T-helper 2 cell treated with Interferon-gamma antibody and Interleukin-4, amounts not matched to agents 5 μg/mL and 100 μg/mL, for 36 hours (primary cell): ENCODE results near the gene TIFAB.
A peak's percentile ranks its signal among the peaks of the same experiment; 100 is the strongest.

Experiments used
- DNase-seq: peaks from one replicate; pipeline ENCODE4 v3.0.0; 2021; ENCODE audit warnings: low spot score
- H3K27ac Mint-ChIP-seq: one replicate; pipeline ENCODE4 v1.8.0; 2021; ENCODE audit warnings: mild to moderate bottlenecking, mixed read lengths
- H3K27me3 Mint-ChIP-seq: one replicate; pipeline ENCODE4 v1.8.0; 2021; ENCODE audit warnings: low read depth, mixed read lengths
- H3K36me3 Mint-ChIP-seq: one replicate; pipeline ENCODE4 v1.8.0; 2021; ENCODE audit warnings: low read depth, mixed read lengths
- H3K4me1 Mint-ChIP-seq: one replicate; pipeline ENCODE4 v1.8.0; 2021; ENCODE audit warnings: low read depth, mixed read lengths
- H3K4me3 Mint-ChIP-seq: one replicate; pipeline ENCODE4 v1.8.0; 2022; ENCODE audit warnings: mild to moderate bottlenecking, moderate library complexity, mixed read lengths
- H3K9me3 Mint-ChIP-seq: one replicate; pipeline ENCODE4 v1.8.0; 2021; ENCODE audit warnings: mixed read lengths

TIFAB gene

DNA sequence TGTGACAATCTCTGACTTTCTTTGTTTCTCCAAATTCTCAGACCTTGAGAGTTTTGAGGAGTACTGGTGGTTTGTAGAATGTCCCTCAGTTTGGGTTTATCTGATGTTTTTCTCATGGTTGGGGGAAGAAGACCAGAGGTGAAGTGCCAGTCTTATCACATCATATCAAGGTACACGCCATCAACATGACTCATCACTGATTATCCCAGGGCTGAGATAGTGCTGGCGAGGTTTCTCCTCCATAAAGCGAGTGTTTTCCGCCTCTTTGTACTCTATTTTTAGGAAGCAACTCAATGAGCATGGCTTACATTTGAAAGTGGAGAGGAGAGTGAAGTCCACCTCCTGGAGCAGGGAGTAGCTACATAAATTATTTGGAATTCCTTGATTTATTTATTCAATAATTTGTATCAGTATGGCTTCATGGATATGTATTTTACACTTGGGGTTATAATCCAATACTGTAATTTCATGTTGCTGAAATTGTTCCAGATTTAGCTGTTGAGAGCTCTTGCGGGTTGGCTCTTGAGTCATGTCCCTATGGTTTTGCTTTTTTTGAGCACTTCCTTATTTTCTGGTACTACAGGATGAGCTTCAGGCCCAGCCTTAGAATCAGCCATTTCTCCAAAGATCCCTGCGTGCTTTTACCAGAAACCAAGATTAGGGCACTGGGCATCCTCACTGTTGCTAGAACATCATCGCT, 28.9 kb downstream of the TIFAB start:
- DNase-seq = no peak
- Mint-ChIP-seq H3K27me3 (peaks cover 42% of the 10 kb centered on the region), H3K4me3 (no peak overlapping the region), H3K36me3 (no peaks in the 10 kb centered on the region), H3K9me3 (no peaks in the 10 kb centered on the region), H3K4me1 (peaks cover 20% of the 10 kb centered on the region), H3K27ac (no peak overlapping the region)

DNA sequence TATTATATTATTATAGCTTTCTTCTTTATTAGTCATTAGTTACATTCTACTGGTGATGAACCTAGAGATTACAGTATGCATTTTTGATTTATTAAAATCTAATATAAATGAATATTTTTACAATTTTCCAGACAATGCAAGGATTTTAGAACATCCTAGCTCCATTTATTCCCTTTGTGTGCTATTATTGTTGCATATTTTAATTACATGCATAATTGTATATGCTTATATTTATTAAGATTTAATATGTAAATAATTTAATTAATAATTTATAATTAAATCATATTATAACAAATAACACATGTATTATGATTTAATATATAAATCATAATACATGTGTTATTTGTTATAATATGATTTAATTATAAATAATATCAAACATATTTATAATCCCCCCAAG, 29.7 kb downstream of the TIFAB start:
- peaks cover 20% of the 10 kb centered on the region for H3K4me1 Mint-ChIP-seq
- no peak overlapping the region for H3K4me3 Mint-ChIP-seq
- peaks cover 46% of the 10 kb centered on the region for H3K27me3 Mint-ChIP-seq
- H3K27ac Mint-ChIP-seq = no peak overlapping the region
- DNase-seq = no peak
- H3K9me3 Mint-ChIP-seq = no peaks in the 10 kb centered on the region
- H3K36me3 Mint-ChIP-seq = no peaks in the 10 kb centered on the region

DNA sequence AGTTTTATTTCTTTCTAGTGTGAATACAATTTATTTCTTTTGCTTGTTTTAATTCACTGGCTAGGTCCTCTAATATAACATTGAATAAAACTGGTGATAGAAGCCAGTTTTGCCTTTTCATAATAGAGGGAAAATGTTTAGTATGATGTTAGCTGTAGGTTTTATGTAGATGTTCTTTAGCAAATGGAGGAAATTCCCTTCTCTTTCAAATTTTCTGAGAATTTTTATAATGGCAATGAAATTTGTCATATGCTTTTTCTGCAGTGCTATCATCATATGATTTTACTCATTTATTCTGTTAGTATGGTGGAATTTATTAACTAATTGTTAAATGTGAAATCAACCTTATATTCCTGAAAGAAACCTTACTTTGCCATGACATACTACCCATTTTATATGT, 35.1 kb downstream of the TIFAB start:
- Mint-ChIP-seq H3K4me1 (no peaks in the 10 kb centered on the region), H3K36me3 (no peaks in the 10 kb centered on the region), H3K27ac (no peak overlapping the region), H3K9me3 (no peaks in the 10 kb centered on the region), H3K27me3 (peaks cover 78% of the 10 kb centered on the region), H3K4me3 (no peak overlapping the region)
- no peak for DNase-seq

DNA sequence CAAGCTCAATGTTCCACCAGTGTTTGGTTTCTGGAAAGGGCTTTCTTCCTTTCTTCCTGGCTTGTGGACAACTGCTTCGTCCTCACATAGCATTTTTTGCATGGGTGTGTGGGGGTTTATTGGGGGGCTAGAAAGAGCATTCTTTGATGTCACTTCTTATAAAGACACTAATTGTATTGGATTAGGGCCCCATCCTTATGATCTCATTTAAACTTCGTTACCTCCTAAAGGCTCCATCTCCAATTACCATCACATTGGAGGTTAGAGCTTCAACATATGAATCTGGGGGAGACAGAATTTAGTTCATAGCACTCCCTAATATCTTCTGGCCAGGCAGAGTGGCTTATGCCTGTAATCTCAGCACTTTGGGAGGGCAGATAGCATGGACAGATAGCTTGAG, 47.1 kb downstream of the TIFAB start:
- H3K4me1 Mint-ChIP-seq = peaks cover 4% of the 10 kb centered on the region
- peaks cover 4% of the 10 kb centered on the region for H3K9me3 Mint-ChIP-seq
- DNase-seq = no peak
- no peaks in the 10 kb centered on the region for H3K36me3 Mint-ChIP-seq
- peaks cover 30% of the 10 kb centered on the region for H3K27me3 Mint-ChIP-seq
- no peak overlapping the region for H3K4me3 Mint-ChIP-seq
- H3K27ac Mint-ChIP-seq = no peak overlapping the region

- no peak overlapping the region for H3K4me3 Mint-ChIP-seq
- DNase-seq = no peak
- no peak overlapping the region for H3K27ac Mint-ChIP-seq
- H3K4me1 Mint-ChIP-seq = peaks cover 21% of the 10 kb centered on the region
- peaks cover 4% of the 10 kb centered on the region for H3K9me3 Mint-ChIP-seq
- H3K36me3 Mint-ChIP-seq = peaks cover 9% of the 10 kb centered on the region
- peaks cover 24% of the 10 kb centered on the region for H3K27me3 Mint-ChIP-seq
Observed at GRCh38 chr5:135402031-135402430, 50.1 kb downstream of the TIFAB start.

GRCh38 chr5:135400866-135401265, 51.3 kb downstream of the TIFAB start:
- DNase-seq = no peak
- Mint-ChIP-seq H3K27ac (peak overlapping the region; percentile 8), H3K36me3 (peaks cover 10% of the 10 kb centered on the region), H3K4me3 (peak overlapping the region; percentile 4), H3K9me3 (peaks cover 4% of the 10 kb centered on the region), H3K4me1 (peaks cover 29% of the 10 kb centered on the region), H3K27me3 (peaks cover 15% of the 10 kb centered on the region)

GRCh38 chr5:135399794-135400542, 52.2 kb downstream of the TIFAB start:
- H3K4me3 Mint-ChIP-seq = peak overlapping the region; percentile 94
- H3K27me3 Mint-ChIP-seq = peaks cover 10% of the 10 kb centered on the region
- peaks cover 13% of the 10 kb centered on the region for H3K36me3 Mint-ChIP-seq
- peaks cover 2% of the 10 kb centered on the region for H3K9me3 Mint-ChIP-seq
- no peak for DNase-seq
- H3K4me1 Mint-ChIP-seq = peaks cover 38% of the 10 kb centered on the region
- H3K27ac Mint-ChIP-seq = peak overlapping the region; percentile 97

DNA sequence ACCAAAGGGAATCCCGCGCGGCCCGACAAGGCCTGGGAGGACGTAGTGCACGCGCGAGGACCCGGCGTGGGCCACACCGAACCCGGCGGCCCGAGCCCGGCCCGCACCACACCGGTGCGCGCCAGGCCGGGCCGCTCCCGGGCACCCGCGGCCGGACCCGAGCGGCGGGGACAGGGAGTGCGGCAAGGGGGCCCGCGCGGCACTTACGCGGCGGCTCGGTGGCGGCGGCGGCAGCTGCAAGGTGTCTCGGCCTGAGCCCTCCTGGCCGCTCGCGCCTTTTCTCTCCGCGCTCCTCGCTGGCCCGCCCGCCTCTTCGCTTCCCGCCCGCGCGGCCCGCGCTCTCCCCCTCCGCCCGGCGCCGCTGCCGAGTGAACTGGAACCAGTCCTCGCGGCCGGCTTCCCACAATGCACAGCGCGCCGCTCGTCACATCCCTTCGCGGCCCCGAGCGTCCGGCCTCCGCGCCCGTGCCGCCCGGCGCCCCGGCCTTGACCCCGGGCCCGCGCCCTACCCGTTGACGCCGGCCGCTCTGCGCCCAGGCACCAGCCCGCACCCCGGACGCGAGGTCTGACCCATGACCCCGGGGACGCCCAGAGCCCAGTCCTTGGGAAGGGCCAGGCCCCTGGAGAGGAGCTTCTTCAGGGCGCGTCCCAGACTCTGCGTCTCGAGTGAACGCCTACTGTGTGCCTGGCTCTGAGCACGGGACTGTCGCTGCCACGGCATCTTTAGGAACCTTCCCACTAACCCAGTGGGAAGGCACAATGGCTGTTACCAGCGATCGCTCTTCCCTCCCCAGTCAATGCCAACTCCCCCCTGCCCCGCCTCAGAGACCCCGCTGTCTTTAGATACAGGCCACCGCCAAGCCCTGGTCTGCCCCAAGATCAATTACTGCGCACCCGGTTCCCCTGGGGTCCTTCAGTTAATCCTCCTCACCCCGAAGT, 53.0 kb downstream of the TIFAB start, which contains the start of gene MACROH2A1:
MACROH2A1 (minus strand) TSS at position 377 of the 939 bp plus-strand sequence. CDS start 10,138 bp downstream, outside the sequence.
- H3K4me1 Mint-ChIP-seq = peaks cover 44% of the 10 kb centered on the region
- H3K36me3 Mint-ChIP-seq = peaks cover 15% of the 10 kb centered on the region
- DNase-seq = peak; percentile 88
- H3K4me3 Mint-ChIP-seq = peak within 1 kb of the TSS; percentile 94
- H3K9me3 Mint-ChIP-seq = no peaks in the 10 kb centered on the region
- H3K27ac Mint-ChIP-seq = peak within 1 kb of the TSS; percentile 97
- peaks cover 4% of the 10 kb centered on the region for H3K27me3 Mint-ChIP-seq

DNA sequence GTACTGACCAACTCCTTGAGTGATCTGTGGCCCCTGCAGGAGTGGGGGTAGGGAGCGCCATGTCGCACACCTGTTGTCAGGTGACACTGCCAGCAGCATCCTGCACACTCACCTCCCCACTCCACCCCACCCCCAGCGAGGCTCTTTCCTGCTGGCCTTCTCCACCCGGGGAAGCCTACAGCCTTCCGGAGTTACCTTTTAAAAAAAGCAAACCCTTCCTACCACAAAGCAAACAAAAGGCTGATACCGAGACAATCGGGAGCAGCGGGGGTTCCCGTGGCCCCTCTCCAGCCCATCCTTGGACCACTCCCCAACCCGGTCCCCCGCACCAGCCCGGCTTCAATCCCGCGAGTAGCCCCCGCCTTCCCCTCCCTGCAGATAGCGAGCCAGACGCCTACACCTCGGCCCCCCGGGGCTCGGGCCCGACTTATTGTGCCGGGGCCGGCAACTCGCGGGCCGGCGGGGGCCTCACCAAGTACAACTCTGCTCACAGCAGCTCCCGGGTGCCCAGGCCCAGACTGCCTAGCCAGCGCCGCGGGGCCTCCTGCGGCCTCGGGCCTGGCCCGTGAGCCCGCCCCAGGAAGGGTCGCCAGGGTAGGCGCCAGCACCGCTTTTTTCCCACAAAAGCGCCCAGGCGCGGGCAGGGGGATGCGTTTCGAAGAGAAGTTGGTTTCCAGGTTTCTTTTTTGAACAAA, 53.8 kb downstream of the TIFAB start:
- Mint-ChIP-seq H3K4me3 (peak overlapping the region; percentile 93), H3K4me1 (peaks cover 49% of the 10 kb centered on the region), H3K9me3 (no peaks in the 10 kb centered on the region), H3K27ac (peak overlapping the region; percentile 88), H3K27me3 (peaks cover 3% of the 10 kb centered on the region), H3K36me3 (peaks cover 16% of the 10 kb centered on the region)
- DNase-seq = peak; percentile 22
